Dermis blood vessel endothelial cell (primary cell): ENCODE measurements around the gene RBM38. TPM values are rescaled to one million over a fixed set of nuclear protein-coding genes. Genes with fewer than 3 reads are reported as not detected.

Experiments
- DNase-seq: peaks from one replicate; pipeline ENCODE4 v3.0.0; 2010
- total RNA-seq: library from RNA; depleted of rRNA; stranded (reverse); fragments of >200 nt; gene quantifications from 2 replicates; pipeline ENCODE4 v1.2.3, GENCODE V29; 2014

Gene RBM38
- total RNA-seq, 1 donor from 2014 or later, result 13.8 TPM

DNA sequence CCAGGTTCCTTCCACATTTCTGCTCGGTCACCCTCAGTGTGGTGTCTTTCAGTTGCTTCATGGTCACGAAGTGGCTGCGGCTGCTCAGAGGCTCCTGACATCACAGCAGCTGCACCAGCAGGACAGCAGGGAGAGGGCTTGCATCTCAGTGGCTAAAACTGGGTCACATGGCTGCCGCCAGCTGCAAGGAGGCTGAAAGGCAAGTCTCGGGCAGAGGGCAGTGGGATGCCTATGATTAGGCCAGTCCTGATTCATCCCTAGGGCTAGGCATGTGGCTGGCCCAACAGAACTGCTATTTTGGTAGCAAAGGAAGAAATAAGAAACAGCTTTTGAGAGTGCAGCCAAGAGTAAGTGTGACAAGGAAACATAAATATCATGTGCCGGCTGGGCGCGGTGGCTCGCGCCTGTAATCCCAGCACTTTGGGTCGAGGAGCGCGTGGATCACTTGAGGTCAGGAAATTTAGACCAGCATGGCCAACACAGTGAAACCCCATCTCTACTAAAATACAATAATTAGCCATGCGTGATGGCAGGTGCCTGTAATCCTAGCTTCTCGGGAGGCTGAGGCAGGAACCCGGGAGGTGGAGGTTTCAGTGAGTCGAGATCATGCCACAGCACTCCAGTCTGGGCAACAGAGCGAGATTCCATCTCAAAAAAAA lies 46.6 kb downstream of the RBM38 start:
- DNase-seq, result no peak

DNA sequence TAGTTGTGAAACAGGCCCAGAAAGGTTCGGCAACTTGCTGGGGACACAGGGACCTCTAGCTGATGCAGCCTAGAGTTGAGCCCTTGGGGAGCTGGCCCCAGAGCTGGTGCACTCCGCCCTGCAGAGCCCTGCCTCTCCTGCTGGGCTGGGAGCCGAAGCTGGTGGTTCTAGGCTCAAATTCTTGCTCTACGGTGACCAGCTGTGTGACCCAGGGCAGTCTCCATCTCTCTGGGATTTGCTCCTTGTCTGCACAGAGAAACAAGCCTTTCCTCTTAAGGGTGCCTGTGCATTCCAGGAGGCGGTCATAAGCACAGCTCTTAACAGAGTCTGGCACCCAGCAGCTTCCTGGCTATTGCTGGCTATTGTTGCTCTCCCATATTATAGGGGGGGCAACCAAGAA lies 47.4 kb downstream of the RBM38 start:
- DNase-seq, result no peak

DNA sequence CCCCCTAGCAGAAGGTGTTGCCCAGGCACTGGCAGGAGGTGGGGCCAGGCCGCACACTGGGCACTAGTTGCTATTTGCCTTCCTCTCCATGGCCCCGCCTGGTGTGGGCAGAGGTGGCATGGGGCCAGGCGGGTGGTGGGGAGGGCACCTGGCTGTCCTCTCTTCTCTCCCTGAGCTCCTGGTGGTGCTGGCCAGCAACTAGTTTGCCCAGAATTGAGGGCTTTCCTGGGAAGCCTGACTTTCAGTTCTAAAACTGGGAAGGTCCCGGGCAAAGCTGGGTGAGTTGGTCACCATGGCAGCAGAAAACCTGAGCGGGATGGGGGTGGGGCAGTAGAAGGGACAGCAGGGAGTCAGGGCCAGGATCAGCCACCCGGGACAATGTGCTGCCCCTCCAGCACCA lies 48.2 kb downstream of the RBM38 start:
- no peak for DNase-seq

GRCh38 chr20:57439993-57440392 lies 48.8 kb downstream of the RBM38 start:
- DNase-seq, result no peak

DNA sequence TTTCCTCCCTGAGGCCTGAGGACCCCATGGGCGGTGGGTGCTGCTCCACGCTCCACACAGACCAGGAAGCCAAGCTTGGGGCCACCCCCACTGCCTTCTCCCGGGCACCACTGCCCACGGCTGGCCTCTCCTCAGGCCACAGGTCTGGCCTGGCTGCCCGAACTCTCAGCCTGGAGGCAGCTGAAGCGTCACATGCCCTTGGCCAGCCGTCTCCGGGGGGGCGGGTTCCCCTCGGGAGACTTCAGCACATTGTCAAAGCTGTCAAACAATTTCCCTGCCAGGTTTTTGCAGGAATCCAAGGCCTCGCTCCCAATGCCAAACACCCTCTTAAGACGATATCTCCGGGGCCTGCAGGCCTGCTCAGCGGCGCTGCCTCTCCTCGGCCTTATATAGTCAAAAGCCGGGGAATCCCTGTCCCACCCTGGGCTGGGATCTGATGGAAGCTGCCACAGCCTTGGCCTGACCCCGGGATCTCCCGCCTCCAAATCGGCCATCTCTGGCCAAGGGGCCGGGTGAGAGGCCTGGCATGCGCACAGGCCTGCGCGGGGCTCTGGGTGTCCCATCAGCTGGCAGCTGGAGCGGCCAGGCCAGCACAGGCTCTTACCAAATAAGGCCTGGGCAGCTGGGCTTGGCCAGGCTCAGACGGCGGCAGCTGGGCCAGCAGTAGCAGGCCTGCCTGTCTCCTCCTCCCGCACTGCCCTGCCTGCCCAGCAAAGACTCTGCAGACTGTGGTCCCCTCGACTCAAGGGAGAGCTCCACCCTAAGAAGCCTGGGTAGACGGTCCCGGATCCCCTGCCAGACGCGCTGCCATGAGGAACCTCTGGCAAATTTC lies 49.7 kb downstream of the RBM38 start:
- DNase-seq, result no peak

DNA sequence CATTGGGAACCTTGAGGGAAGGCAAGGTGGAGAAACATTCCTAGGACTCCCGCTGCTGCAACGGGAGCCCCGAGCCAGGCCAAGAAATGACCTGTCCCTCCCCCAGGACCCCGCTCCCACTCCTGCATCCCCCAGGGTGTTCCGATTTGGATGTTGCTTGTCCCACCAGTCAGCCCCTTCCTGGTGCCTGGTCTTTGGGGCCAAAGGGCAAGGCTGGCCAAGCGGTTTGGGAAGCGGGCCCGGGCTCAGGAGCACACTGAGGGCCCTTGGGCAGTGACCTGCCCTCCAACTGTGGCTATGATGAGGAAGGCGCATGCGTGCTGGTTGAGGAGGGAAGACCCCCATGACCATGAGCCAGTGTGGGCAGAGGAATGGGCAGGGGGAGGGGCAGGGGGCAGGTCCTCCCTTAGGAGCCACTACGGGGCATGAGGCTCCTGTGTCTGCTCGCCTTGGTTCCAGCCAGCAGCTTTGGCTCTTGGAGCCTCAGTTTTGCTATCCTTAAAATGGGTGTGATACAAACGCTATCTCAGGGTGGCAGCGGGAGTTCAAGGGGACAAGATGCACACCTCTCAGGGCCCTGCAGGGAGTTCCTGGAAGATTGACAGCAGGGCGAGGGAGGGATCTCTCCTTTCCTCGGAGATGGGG lies 50.4 kb downstream of the RBM38 start:
- DNase-seq, result no peak

DNA sequence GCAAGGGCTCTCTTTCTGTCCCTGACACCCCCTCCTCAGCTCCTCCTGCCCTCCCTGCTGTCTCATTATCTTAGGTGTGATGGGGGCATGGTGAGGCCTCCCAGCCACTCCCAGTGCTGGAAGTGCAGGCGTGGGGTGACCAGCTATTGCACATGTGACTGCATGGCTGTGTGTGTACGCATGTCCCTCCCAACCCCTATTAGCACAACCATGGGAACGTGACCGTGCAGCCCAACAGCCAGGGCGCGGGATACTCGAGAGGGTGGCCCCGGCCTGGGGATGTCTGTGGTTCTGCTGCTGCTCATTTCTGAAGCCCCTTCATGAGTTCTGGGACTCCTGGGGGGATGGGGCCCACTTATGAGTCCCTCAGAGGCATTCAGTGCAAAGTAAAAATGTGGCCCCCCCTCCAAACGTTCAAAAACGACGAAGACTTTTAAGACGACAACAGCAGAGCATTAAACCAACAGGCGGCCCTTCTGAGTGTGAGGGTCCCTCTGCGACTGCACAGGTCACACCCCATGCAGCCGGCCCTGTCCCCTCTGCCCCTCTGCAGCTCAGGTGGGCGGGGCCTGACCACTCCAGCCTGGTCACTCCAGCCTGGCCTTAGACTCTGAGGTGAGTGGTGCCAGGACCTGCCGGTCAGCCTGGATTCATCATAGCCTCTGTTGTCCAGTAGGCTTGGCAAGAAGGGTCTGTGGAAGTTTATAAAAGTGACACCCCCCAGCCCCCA lies 51.1 kb downstream of the RBM38 start:
- no peak for DNase-seq

DNA sequence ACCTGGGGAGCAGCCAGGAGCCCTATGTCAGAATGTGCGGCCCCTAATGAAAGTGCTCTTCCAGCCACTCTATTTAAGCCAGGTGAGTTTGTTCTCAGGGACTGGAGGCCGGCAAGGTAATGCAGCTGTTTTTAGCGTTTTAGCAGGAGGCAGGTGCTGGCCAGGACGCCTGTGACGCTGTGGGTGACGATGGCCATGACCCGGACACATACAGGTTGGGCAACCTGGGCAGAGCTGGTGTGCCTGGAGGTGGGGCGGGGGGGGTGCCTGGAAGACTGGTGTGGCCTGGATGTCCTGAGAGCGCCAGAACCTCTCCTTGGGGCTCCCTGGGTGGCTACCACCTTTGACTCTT lies 51.7 kb downstream of the RBM38 start:
- DNase-seq, result no peak

DNA sequence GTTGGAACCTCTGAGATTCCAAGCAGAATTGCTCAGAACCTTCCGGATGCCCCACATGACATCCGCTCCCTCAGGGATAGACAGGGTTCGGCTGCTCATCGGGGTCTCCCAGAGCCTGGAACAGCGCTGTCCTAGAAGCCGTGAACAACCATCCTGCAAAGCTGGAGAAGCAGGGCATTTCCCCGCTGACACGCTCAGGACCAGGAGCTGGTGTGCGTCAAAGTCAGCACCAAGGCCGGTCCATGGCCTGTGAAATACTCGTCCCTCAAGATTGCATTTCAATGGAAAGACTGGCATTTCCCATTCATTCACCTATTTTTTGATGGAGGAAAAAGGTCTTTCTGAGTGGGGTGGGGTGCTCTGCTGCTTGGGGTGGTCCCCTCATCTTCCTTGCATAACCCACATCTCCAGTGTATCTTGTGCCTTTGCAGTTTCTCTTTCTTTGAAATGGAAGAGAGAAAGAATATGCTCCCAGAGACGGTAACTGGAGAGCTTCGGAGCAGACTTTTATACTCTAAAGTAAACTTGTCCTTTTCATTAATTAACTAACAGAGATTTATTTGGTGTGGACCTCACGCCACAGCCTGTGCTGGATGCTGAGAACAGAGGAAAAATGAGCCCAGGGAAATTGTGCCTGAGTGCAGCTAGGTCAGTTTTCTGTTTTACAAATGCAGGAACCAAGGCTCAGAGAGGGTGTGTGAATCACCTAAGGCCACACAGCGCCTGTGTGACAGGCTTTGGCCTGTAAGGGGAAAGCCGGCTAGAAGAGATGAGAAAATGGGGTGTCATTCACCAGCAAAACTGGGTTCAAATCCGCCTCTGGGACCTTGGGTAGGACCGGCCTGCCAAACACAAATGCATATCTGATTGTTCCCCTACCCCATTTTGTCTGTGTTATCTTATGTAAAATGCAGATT lies 52.4 kb downstream of the RBM38 start:
- DNase-seq, result no peak

GRCh38 chr20:57444394-57445048 lies 53.3 kb downstream of the RBM38 start:
- no peak for DNase-seq

- DNase-seq, result no peak
Measured at GRCh38 chr20:57445298-57445697, 54.1 kb downstream of the RBM38 start.

DNA sequence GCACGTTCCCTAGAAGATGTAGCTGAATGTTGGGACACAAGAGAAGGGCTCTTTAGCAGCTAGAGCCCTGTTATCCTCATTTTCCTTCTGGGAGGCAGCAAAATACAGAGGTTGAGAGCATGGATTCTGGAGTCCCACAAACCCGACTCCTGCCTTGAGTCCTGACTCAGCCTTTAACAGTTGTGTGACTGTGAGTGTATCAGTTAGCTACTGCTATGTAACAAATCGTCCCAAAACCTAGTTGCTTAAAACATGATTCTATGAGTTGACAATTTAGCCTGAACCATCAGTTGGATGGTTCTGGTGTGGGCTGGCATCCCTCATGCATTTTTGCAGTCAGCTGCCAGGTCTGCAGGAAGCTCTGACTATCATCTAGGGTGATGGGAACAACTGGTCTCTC lies 54.6 kb downstream of the RBM38 start:
- no peak for DNase-seq

- no peak for DNase-seq
Measured at GRCh38 chr20:57448764-57449354, 57.7 kb downstream of the RBM38 start.

DNA sequence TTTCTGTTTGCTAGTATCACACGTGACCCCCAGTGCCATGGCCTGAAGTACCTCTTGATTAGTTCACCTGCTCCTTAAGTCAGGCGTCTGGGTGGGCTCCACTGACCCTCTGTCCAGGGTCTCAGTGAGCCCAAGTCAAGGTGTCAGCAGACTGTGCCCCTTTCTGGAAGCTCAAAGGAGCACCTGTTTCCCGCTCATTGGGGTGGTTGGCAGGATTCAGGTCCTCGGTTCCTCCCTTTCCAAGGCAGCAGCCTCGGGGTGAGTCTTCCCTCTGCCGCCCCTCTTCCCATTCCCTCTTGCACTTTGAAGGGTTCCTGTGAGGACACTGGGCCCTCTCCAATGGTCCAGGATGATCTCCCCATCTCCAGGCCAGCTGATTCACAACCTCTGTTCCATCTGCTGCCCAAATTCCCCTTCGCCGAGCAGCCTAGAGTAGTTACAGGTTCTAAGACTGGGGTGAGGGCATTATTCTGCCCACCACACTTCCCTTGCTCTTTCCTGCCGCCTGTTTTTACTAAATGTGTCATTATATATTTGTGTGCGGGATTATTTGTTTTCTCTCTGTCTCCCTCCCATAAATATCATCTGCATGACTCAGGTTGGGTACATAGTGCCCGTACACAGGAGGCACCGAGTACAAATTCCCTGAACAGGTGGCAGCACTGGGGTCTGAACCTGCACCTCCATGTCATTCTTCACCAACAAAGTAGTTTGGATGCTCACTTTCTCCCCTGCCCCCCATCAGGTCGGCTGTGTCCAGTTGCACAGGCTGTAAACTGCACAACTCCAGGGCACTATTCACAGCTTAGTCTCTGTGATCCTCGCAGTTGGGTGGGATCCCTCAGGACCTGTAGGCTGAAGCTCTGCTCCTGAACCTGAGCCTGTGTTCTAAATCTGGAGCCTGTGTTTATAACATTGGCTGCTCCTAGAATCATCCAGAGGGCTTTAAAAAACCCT lies 58.5 kb downstream of the RBM38 start:
- no peak for DNase-seq

DNA sequence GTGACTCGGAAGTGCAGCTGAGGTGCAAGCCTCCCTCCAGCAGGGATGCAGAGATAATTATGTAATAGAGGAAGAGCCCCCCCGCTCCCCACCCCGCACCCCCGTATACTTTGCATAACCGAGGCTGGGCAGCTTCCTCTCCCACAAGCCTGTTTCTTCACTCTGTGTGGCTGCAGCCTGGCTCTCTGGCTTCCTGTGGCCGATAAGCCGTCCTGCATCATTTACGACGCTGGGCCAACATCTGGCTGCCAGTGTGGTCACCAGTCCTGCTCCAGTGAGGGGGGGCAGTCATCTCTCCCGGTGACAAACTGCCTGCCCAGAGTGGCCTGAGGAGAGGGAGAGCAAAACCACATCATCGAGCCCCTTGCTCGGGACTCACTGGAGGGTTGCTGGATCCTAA lies 59.2 kb downstream of the RBM38 start:
- DNase-seq, result no peak

DNA sequence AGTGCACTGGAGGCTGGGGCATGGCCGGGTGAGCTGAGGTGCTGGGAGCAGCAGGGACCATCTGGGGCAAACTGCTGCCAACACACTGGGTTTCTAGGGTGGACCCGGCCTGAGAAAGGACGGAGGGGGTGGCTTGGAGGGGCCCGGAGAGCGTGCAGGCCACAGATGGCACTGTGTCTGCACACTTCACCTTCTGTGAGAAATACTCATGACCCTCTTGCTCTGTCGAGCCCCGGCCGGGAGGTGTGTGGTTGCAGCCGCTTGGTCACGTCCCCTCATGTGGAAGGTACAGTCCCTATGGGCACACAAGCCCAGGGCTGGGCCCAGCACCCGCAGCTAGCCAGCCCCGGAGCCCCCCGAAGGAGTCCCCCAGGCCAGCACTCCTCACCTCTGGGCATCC lies 59.7 kb downstream of the RBM38 start:
- no peak for DNase-seq

- DNase-seq, result no peak
Measured at GRCh38 chr20:57451431-57451794, 60.2 kb downstream of the RBM38 start.

DNA sequence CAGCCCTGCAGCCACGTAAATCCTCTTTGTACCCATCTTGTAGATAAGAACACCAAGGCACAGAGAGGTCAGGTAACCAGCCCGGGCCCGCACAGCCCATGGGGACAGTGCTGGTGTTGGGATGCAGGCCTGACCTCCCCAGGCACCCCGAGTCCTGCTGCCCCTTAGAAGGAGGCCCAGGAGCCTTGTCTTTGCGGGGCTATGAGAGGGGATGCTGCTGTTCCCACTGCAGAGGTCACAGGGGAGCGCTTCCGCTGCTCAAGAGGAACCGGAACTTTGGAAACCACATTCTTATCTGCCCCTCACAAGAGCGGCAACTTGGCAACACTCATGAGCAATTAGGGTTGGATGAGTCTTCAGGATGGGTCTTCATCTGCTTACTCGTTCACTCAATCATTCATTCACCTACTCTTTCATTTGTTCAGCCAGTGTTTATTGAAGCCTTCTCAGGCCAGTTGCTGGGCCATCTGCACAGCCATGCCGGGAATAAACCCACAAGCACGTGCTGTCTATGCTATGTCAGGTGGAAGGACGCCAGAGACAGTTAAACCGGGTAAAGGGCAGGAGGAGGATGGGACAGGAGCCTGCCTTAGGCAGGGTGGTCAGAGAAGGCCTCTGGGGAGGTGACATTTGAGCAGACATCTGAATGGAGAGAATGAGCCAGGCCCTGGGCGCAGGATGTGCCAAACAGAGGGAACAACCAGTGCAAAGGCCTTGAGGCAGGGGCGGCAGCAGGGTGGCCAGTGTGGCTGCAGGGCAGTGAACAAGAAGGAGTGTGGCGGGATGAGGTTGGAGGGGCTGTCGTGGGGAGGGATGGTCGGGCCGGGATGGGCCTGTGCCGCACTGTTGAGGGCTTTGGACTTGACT lies 60.8 kb downstream of the RBM38 start:
- no peak for DNase-seq

DNA sequence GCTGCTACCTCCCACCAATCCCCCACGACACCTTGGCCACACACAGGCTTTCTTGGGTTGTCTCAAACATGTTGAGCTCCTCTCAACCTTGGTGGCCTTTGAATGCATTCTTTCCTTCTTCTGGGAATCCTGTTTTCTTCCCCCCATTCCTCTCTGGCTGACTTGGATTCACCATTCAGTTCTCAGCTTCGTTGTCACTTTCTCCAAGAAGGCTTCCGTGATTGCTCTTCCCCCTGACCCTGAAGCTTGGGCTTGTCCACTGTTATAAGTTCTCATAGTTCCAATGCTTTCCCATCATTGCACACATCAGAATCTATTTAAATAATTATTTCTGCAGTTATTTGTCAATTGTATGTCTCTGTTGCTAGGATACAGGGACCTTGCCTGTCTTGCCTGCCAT lies 64.2 kb downstream of the RBM38 start:
- DNase-seq, result no peak
